ENCODE measurements around the gene ZFP57. TPM values are rescaled to one million over a fixed set of nuclear protein-coding genes. Genes with fewer than 3 reads are reported as not detected.

The ZFP57 gene
- total RNA-seq, 4 donors from 2014 or later, result not detected

- Histone ChIP-seq H3K36me3 (no peaks in the 10 kb centered on the region), H3K9me3 (no peaks in the 10 kb centered on the region), H3K4me1 (peaks cover 0 to 4% of the 10 kb centered on the region in 2 donors), H3K4me3 (replicated peaks in 1 of 3) (no peak overlapping the region), H3K27ac (no peak overlapping the region), H3K27me3 (no peaks in the 10 kb centered on the region)
- intact Hi-C loops (cut with DNase I), result no loop called here
- WGBS, 2 donors, result 77 to 80% methylated on average over 2 of the region's 2 CpGs
- no peak for TF ChIP-seq POLR2A (IDR thresholded peaks at IDR 0.05)
- TF ChIP-seq CTCF (IDR thresholded peaks at IDR 0.05), result no peak
- no peak for DNase-seq
Measured at GRCh38 chr6:29727637-29728036, 46.7 kb upstream of the ZFP57 start.

- H3K4me3 ChIP-seq (replicated peaks in 1 of 3), result no peak overlapping the region
- no peaks in the 10 kb centered on the region for H3K9me3 ChIP-seq
- intact Hi-C loops (cut with DNase I), result no loop called here
Measured at GRCh38 chr6:29726571-29727194, 45.7 kb upstream of the ZFP57 start.

GRCh38 chr6:29726001-29726400 lies 45.0 kb upstream of the ZFP57 start:
- Histone ChIP-seq H3K9me3 (no peaks in the 10 kb centered on the region), H3K27me3 (no peaks in the 10 kb centered on the region), H3K27ac (no peak overlapping the region), H3K36me3 (no peaks in the 10 kb centered on the region), H3K4me1 (peaks cover 0 to 4% of the 10 kb centered on the region in 2 donors), H3K4me3 (replicated peaks in 1 of 3) (no peak overlapping the region)
- intact Hi-C loops (cut with DNase I), result no loop called here
- no peak for DNase-seq
- no peak for TF ChIP-seq CTCF (IDR thresholded peaks at IDR 0.05)
- TF ChIP-seq POLR2A (IDR thresholded peaks at IDR 0.05), result no peak
- WGBS, 2 donors, result 80 to 90% methylated on average over 1 of the region's 1 CpG

More at GRCh38 chr6:29726571-29727194, 45.7 kb upstream of the ZFP57 start:
- H3K36me3 ChIP-seq, result no peaks in the 10 kb centered on the region
- WGBS, 2 donors, result 90 to 91% methylated on average over 9 of the region's 9 CpGs
- H3K27me3 ChIP-seq, result no peaks in the 10 kb centered on the region
- no peak for TF ChIP-seq POLR2A (IDR thresholded peaks at IDR 0.05)
- peaks cover 0 to 4% of the 10 kb centered on the region in 2 donors for H3K4me1 ChIP-seq
- DNase-seq, result no peak
- no peak overlapping the region for H3K27ac ChIP-seq

- intact Hi-C loops (cut with DNase I), result no loop called here
- H3K4me3 ChIP-seq (replicated peaks in 1 of 3), result peak overlapping the region in 1 of 3 donors; percentile 80
- no peaks in the 10 kb centered on the region for H3K9me3 ChIP-seq
- TF ChIP-seq POLR2A (IDR thresholded peaks at IDR 0.05), result no peak
- no peak for TF ChIP-seq CTCF (IDR thresholded peaks at IDR 0.05)
- H3K36me3 ChIP-seq, result no peaks in the 10 kb centered on the region
- no peaks in the 10 kb centered on the region for H3K27me3 ChIP-seq
- DNase-seq, result no peak
- no peak overlapping the region for H3K27ac ChIP-seq
- 87 to 90% methylated on average over 10 to 11 of the region's 11 CpGs for WGBS, 2 donors
- H3K4me1 ChIP-seq, result peaks cover 0 to 4% of the 10 kb centered on the region in 2 donors
Measured at GRCh38 chr6:29724937-29725869, 44.3 kb upstream of the ZFP57 start.

- Histone ChIP-seq H3K27me3 (no peaks in the 10 kb centered on the region), H3K9me3 (no peaks in the 10 kb centered on the region), H3K27ac (peak overlapping the region; percentile 54 to 92 (median 92)), H3K4me3 (replicated peaks in 1 of 3) (peak overlapping the region; percentile 37 to 93 (median 80)), H3K36me3 (no peaks in the 10 kb centered on the region), H3K4me1 (peaks cover 0 to 4% of the 10 kb centered on the region in 2 donors)
- 7 to 14% methylated on average over 27 to 41 of the region's 76 CpGs for WGBS, 2 donors
- intact Hi-C loops (cut with DNase I), result no loop called here
- peak; percentile 43 to 46 for DNase-seq
- no peak for TF ChIP-seq POLR2A (IDR thresholded peaks at IDR 0.05)
- TF ChIP-seq CTCF (IDR thresholded peaks at IDR 0.05), result no peak
Measured at GRCh38 chr6:29723666-29724588, 43.0 kb upstream of the ZFP57 start.
